Astrocyte of the cerebellum (primary cell): ENCODE data around the gene CD79B.
A peak's percentile ranks its signal among the peaks of the same experiment; 100 is the strongest.

Source experiments
- DNase-seq: peaks from one replicate; pipeline ENCODE4 v3.0.0-alpha.2; 2011; ENCODE audit warnings: low read depth
- H3K4me3 ChIP-seq: 2 replicates; pipeline ENCODE4 v1.5.1; 2011; ENCODE audit warnings: mild to moderate bottlenecking, low read depth, low read length, moderate library complexity
- CTCF ChIP-seq: IDR thresholded peaks from 2 replicates; pipeline ENCODE4 v1.5.1; 2012; ENCODE audit warnings: low read length, low read depth, moderate library complexity, mild to moderate bottlenecking; ENCODE audit errors: missing control alignments
- in situ Hi-C: cut with HindIII; loops from 2 replicates; pipeline ENCODE4 v1.10.0; 2017; ENCODE audit warnings: low sequenced_read_pairs

CD79B gene

GRCh38 chr17:63954402-63955063 lies 22.4 kb upstream of the CD79B start:
- no peak for DNase-seq
- in situ Hi-C loops, result no loop called here
- H3K4me3 ChIP-seq, result no peak overlapping the region
- TF ChIP-seq CTCF, result no peak

- H3K4me3 ChIP-seq, result no peak overlapping the region
- peak; percentile 38 for TF ChIP-seq CTCF
- in situ Hi-C loops, result no loop called here
- DNase-seq, result no peak
Observed at GRCh38 chr17:63950940-63951907, 19.1 kb upstream of the CD79B start.

GRCh38 chr17:63949576-63950250 lies 17.6 kb upstream of the CD79B start:
- in situ Hi-C loops, result no loop called here
- no peak for DNase-seq
- TF ChIP-seq CTCF, result no peak
- no peak overlapping the region for H3K4me3 ChIP-seq

GRCh38 chr17:63948521-63948920 lies 16.4 kb upstream of the CD79B start:
- DNase-seq, result no peak
- no peak for TF ChIP-seq CTCF
- in situ Hi-C loops, result no loop called here
- no peak overlapping the region for H3K4me3 ChIP-seq

GRCh38 chr17:63947711-63948330 lies 15.7 kb upstream of the CD79B start:
- no peak overlapping the region for H3K4me3 ChIP-seq
- DNase-seq, result no peak
- TF ChIP-seq CTCF, result no peak
- in situ Hi-C loops, result no loop called here
